A673 (cell line): Measurements from ENCODE around the gene SRRM4.

Source experiments
- EZH2 ChIP-seq: fragments of 200-600 bp; sonication (generic); IDR thresholded peaks from 2 replicates; pipeline ENCODE4 v1.6.1; 2017; ENCODE audit warnings: borderline replicate concordance, low read depth, mild to moderate bottlenecking, mixed read lengths, antibody characterized with exemption, low read length; ENCODE audit not compliant: poor library complexity, severe bottlenecking
- TF ChIP-seq, protein P1 (sequence below): fragments of 300-800, 200-600 bp; sonication (generic); conservative IDR thresholded peaks from 2 replicates; pipeline ENCODE4 v1.5.1; 2017; ENCODE audit warnings: low read depth, mild to moderate bottlenecking, antibody characterized with exemption, low read length, moderate library complexity, mixed read lengths

DNA sequence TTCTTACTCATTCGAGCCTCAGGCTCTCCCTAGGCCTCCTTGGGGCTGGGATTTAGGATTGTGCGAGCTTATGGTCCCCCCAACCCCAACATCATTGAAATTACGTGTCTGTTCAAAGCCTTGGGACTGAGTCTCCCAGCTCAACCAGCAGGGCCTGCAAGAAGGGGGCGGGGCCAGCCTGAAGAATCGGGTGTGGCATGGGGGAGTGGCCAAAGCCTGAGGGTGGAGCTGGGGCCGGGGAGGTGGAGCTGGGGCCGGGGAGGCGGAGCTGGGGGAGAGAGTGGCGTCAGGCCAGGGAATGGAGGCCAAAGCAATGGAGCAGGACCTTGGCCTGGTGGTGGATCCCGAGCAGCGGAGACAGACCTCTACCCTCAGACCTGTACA lies 173.1 kb downstream of the SRRM4 start:
- TF ChIP-seq, protein P1, sequence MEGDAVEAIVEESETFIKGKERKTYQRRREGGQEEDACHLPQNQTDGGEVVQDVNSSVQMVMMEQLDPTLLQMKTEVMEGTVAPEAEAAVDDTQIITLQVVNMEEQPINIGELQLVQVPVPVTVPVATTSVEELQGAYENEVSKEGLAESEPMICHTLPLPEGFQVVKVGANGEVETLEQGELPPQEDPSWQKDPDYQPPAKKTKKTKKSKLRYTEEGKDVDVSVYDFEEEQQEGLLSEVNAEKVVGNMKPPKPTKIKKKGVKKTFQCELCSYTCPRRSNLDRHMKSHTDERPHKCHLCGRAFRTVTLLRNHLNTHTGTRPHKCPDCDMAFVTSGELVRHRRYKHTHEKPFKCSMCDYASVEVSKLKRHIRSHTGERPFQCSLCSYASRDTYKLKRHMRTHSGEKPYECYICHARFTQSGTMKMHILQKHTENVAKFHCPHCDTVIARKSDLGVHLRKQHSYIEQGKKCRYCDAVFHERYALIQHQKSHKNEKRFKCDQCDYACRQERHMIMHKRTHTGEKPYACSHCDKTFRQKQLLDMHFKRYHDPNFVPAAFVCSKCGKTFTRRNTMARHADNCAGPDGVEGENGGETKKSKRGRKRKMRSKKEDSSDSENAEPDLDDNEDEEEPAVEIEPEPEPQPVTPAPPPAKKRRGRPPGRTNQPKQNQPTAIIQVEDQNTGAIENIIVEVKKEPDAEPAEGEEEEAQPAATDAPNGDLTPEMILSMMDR = no peak
- TF ChIP-seq EZH2 = no peak
